Measurements from ENCODE around the gene ZNF341.

DNA sequence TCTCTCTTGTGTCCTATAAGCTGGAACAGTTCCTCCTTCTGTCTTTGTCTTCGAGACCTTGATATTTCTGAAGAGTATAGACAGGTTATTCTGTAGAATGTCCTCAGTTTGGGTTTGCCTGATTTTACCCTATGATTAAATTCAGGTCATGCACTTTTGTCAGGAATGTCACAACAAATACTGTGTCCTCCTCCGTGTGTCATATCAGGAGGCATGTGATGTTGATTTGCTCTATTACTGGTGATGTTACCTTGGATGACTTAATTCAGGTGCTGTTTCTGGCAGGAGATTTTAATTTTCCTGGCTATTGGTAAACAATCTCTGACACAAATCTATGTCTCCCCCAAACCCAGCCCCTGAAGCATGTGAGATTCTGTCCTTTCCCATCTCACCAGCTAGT lies 46.0 kb downstream of the ZNF341 start:
- TF ChIP-seq POLR2A (IDR thresholded peaks at IDR 0.05; ENCODE audit: low read length) = no peak
- TF ChIP-seq GATA1 (IDR thresholded peaks at IDR 0.05; ENCODE audit: low read depth, low read length) = no peak
